HG02763 (cell line): ENCODE data around the gene UPK3B.
"Not testable (repeated sequence)": the region's sequence is repeated elsewhere in the genome, so short reads cannot be mapped to it uniquely, and the experiment has no call there.

Experiments used
- ATAC-seq: cut with Tn5 transposase; IDR thresholded peaks from one replicate; pipeline ENCODE4 v1.9.1; 2021; ENCODE audit warnings: mild to moderate bottlenecking, moderate library complexity; ENCODE audit not compliant: unreplicated experiment

Gene UPK3B

GRCh38 chr7:76487969-76488368 lies 22.4 kb upstream of the UPK3B start:
- not testable (repeated sequence) for ATAC-seq

GRCh38 chr7:76492139-76492538 lies 18.2 kb upstream of the UPK3B start:
- not testable (repeated sequence) for ATAC-seq

GRCh38 chr7:76495717-76496116 lies 14.6 kb upstream of the UPK3B start:
- ATAC-seq: not testable (repeated sequence)

GRCh38 chr7:76497918-76498582 lies 12.3 kb upstream of the UPK3B start:
- ATAC-seq: not testable (repeated sequence)

- ATAC-seq: not testable (repeated sequence)
Measured at GRCh38 chr7:76498583-76499200, 11.7 kb upstream of the UPK3B start.

- ATAC-seq: not testable (repeated sequence)
Measured at GRCh38 chr7:76499201-76499923, 11.0 kb upstream of the UPK3B start.

- ATAC-seq: not testable (repeated sequence)
Measured at GRCh38 chr7:76499924-76500241, 10.5 kb upstream of the UPK3B start.

GRCh38 chr7:76502224-76502623 lies 8.1 kb upstream of the UPK3B start:
- not testable (repeated sequence) for ATAC-seq

GRCh38 chr7:76502836-76503235 lies 7.5 kb upstream of the UPK3B start:
- not testable (repeated sequence) for ATAC-seq

- not testable (repeated sequence) for ATAC-seq
Measured at GRCh38 chr7:76503244-76503643, 7.1 kb upstream of the UPK3B start.

GRCh38 chr7:76504351-76505167 lies 5.8 kb upstream of the UPK3B start:
- not testable (repeated sequence) for ATAC-seq

GRCh38 chr7:76505168-76506080 lies 4.9 kb upstream of the UPK3B start:
- no peak for ATAC-seq

- no peak for ATAC-seq
Measured at GRCh38 chr7:76506081-76506440, 4.3 kb upstream of the UPK3B start.

GRCh38 chr7:76506643-76507042 lies 3.7 kb upstream of the UPK3B start:
- ATAC-seq: not testable (repeated sequence)

GRCh38 chr7:76507723-76508406 lies 2.5 kb upstream of the UPK3B start:
- no peak for ATAC-seq

GRCh38 chr7:76511200-76511910 lies 1.0 kb downstream of the UPK3B start:
- not testable (repeated sequence) for ATAC-seq

- not testable (repeated sequence) for ATAC-seq
Measured at GRCh38 chr7:76511911-76512885, 1.8 kb downstream of the UPK3B start.
